Stimulated activated CD8-positive, alpha-beta memory T cell treated with anti-CD3 and anti-CD28 coated beads, Interleukin-12 subunit alpha, Interleukin-12 subunit beta, amount 100 ng/mL, for 1 hour (primary cell): ENCODE results near the gene SPATA25.
"Not testable (repeated sequence)": the region's sequence is repeated elsewhere in the genome, so short reads cannot be mapped to it uniquely, and the experiment has no call there.

Experiments
- DNase-seq: peaks from one replicate; pipeline ENCODE4 v3.0.0-alpha.2; 2020; ENCODE audit warnings: low read depth

SPATA25 gene

GRCh38 chr20:45913116-45913515, 25.7 kb upstream of the SPATA25 start:
- no peak for DNase-seq

DNA sequence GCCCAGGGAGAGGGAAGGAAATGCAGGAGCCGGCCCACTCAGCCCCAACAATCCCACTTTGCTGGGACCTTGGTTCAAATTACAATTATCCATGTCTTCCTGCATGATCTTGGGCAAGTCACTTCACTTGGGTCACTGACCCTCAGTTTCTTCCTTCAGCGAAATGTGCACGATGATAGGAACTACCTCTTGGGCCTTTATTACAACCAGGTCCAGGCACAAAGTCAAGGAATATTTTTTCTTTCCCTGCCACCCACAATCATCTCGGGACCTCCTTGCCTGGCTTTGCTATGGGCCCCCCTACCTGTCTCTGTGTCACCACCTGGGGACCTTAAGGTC, 24.9 kb upstream of the SPATA25 start:
- DNase-seq = no peak

DNA sequence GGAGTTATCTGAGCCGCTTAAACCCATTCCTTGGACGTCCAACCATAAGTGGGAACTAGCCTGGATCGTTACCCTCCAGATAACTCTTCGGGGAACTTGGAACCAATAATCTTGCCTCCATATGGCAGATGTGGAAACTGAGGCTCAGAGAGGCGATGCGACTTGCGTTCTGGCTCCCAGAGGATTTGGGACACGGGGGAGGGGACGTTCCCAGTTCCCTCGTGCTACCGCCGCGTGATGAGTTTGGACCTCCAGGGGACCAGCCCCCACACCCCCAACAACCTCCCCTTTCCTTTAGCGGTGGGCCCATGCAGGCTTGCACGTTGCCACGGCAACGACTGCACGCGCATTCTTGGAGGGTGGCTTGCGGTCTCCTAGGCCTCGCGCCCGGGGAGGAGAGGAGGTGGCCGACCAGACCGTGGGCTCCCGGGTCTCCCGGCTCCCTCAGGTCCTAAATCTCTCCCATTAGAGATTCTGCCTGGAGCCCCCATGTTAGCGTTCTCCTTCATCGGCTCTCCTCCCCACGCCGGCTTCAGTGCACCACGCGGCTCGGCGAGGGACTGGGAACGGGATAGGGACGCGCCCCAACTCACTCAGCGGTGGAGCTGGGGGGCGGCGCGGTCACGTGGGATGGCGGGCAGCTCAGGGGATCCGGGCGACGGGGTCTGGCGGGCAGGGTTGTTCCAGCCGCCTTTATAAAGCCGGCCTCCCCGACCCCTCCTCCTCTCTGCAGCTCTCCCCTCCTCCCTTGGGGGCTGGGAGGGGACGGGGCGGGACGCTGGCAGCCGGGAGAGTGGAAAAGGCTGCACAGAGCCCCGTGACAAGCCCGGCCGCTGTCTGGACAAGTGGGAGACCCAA, 24.3 kb upstream of the SPATA25 start, which contains the start of gene PLTP:
TSS of gene PLTP (minus strand) at position 670 of the 858 bp plus-strand sequence. CDS start 703 bp downstream, outside the sequence.
- DNase-seq = no peak

GRCh38 chr20:45910670-45911485, 23.5 kb upstream of the SPATA25 start:
- peak; percentile 79 for DNase-seq

GRCh38 chr20:45909817-45910669, 22.6 kb upstream of the SPATA25 start:
- no peak for DNase-seq

GRCh38 chr20:45909336-45909808, 21.9 kb upstream of the SPATA25 start:
- DNase-seq = no peak

DNA sequence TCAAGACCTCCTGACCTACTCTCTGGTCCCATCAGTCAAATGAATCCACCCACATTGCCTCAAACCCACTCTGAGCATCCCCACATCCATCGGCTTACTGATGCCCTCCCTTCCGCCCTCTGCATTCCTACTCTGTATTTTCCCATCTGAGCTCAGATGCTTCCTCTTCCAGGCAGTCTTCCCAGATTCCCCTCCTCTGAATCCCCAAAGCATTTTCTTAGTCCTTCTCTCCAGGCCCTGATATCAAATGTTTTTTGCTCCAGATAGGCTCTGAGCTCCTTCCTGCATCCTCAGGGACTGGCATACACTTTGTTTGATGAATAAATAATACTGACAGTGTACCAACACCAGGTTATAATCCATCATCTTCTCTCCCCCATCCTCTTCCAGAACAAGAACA, 20.7 kb upstream of the SPATA25 start:
- DNase-seq = no peak

GRCh38 chr20:45907219-45907948, 20.0 kb upstream of the SPATA25 start:
- no peak for DNase-seq

DNA sequence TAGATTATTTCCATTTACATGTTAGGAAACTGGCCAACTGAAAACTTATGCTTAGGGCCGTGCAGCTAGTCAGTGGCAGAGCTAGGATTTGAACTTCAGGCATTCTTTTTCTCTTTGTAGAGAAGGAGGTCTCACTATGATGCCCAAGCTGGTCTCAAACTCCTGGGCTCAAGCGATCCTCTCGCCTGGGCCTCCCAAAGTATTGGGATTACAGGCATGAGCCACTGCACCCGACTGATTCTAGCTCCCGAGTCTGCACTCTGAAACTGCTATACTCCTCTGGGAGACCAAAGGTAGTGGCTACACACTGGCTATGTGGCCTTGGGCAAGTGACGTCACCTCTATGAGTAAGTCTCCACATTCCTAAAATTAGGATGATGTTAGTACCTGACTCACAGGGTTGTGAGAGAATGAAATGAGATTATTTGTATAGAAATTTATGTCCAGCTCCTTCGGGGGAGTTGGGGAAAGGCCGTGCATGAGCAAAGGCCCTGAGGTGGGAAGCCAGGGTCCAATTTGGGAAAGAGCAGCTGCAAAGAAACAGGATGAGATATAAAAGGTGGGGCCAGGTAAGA, 18.2 kb upstream of the SPATA25 start:
- DNase-seq = no peak

GRCh38 chr20:45904583-45905504, 17.4 kb upstream of the SPATA25 start:
- no peak for DNase-seq

DNA sequence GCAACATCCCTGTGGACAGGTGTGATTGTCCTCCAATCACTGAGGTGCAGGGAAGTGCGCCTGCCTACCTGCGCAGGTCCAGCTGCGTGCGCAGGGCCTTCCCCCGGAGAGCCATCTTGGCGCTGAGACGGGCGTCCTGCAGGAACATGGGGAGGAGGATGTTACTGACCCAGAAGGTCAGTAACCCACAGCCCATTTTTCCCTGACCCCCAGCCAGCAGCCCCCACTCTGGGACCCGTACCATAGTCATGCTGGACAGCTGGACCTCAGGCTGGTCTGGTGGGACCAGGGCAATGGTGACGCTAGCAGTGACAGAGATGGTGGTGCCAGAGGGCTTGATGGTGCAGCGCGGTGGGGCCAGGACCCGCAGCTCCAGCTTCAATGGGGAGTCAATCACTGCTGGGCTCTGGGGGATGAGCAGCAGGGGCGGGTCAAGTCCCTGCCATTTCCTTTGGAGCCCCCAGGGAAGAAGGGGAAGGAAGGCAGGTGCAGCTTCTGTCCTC, 14.8 kb upstream of the SPATA25 start:
- DNase-seq = no peak

DNA sequence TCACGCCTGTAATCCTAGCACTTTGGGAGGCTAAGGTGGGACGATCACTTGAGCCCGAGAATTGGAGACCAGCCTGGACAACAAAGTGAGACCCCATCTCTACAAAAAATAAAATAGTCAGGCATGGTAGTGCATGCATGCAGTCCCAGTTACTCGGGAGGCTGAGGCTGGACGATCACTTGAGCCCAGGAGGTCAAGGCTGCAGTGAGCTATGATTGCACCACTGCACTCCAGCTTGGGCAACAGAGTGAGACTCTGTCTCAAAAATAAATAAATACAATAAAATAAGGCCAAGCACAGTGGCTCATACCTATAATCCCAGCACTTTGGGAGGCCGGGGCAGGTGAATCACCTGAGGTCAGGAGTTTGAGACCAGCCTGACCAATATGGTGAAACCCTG, 13.9 kb upstream of the SPATA25 start:
- DNase-seq = not testable (repeated sequence)

DNA sequence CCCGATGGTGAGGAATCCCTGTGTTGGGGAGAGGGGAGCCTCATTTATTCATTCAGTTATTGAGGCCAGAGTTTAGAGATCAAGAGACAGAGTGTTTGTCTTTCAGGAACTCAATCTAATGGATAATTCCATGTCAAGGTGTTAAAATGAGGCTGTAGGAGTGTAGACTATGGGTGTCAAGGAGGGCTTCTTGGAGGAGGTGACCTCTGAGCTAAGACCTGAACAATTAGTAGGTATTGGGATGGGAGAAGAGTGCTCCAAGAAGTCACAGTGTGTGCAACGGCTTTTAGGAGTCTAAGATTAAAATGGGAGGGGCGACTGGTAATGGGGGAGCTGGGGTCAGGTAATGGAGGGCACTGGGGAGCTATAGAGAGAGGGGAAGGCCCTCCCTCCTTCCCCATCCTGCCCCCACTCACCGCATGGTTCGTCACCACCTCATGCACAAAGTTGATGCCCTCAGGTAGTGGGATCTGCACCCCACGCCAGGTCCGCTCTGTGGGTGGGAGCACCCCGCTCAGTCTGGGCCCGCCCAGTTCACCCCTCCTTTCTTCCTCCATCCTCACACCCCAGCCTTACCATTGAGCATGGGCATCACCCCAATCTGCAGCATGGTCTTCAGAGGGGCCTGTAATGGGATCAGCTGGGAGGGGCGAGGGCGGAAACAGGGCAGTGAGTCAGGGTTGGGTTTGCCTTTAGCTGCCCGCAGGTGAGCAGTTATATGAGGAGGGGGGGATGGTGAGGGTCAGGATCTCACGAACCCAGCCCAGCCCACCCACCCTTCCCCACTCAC, 11.8 kb upstream of the SPATA25 start:
- DNase-seq = no peak

- no peak for DNase-seq
Observed at GRCh38 chr20:45898285-45898684, 10.9 kb upstream of the SPATA25 start.

DNA sequence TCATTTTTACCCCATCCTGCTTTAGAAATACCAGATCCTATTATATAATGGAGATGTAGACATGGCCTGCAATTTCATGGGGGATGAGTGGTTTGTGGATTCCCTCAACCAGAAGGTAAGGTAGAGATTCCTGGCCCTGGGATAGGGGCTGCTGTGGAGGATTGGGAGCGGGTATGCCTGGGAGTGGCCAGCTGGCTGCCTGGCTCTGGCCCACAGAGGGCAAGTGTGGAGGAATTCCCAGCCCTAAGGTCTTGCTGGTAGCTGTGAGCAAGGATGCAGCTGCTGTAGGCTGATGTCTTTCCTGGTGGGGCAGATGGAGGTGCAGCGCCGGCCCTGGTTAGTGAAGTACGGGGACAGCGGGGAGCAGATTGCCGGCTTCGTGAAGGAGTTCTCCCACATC, 10.3 kb upstream of the SPATA25 start:
- no peak for DNase-seq

- no peak for DNase-seq
Observed at GRCh38 chr20:45897289-45897688, 9.9 kb upstream of the SPATA25 start.

- no peak for DNase-seq
Observed at GRCh38 chr20:45896641-45897161, 9.3 kb upstream of the SPATA25 start.

DNA sequence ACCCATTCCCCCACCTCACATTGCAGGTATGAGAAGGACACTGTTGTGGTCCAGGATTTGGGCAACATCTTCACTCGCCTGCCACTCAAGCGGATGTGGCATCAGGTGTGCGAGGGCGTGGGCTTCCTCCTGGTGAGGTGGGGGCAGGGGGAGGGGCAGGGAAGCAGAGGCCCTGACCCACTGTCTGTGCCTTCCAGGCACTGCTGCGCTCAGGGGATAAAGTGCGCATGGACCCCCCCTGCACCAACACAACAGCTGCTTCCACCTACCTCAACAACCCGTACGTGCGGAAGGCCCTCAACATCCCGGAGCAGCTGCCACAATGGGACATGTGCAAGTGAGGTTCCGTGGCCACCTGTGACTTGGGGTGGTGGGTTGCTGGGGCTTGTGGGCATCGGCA, 7.4 kb upstream of the SPATA25 start:
- no peak for DNase-seq

DNA sequence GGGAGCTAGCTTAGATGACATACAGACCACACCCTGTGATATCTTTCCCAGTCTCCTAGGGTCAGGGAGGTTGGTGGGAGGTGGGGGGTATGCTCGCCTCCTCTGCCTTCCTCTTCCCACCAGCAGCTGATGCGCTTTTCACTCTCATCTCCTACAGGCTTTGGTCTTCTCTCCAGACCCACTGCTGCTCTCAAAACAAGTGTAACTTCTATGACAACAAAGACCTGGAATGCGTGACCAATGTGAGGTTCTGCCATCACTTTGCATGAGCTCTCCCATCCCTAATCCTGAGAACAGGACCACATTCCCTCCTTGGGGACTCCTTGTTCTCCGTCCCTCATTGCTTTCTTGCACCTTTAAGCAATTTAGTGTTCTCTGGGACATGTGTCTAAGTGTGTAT, 6.4 kb upstream of the SPATA25 start:
- DNase-seq = no peak
